Caki2 (cell line): ENCODE results near the gene PIP5K1A. TPM values are rescaled to one million over a fixed set of nuclear protein-coding genes. Genes with fewer than 3 reads are reported as not detected.
"Not testable (repeated sequence)": the region's sequence is repeated elsewhere in the genome, so short reads cannot be mapped to it uniquely, and the experiment has no call there.

Source experiments
- DNase-seq: peaks from one replicate; pipeline ENCODE4 v3.0.0-alpha.2; 2015; ENCODE audit warnings: low read depth
- in situ Hi-C: cut with HindIII; loops from 2 replicates; pipeline ENCODE4 v1.10.0; 2016; ENCODE audit warnings: low sequenced_read_pairs, low pct_unique_long_range_greater_than_20kb, mixed read lengths
- total RNA-seq: library from RNA; depleted of rRNA; stranded (reverse); fragments of >200 nt; shearing (Covaris generic); gene quantifications from 2 replicates; pipeline ENCODE4 v1.2.3, GENCODE V29; 2014; ENCODE audit warnings: low replicate concordance

Gene PIP5K1A
- total RNA-seq, 1 experiment from 2014 or later: 14.0 TPM

DNA sequence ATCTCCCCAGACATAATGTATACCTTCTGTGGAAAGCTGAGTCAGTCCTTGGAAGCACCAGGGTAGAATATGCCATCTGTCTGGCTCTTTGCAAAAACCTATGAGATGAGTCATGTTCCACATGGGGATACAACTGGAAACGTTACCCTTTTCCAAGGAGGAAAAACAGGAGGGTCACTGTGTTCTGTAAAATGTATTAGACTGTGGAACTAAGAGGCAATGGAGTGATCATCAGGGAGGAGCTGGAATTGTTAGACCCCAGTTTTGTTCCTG lies 40.1 kb downstream of the PIP5K1A start:
- peak; percentile 36 for DNase-seq
- in situ Hi-C loops: no loop called here

DNA sequence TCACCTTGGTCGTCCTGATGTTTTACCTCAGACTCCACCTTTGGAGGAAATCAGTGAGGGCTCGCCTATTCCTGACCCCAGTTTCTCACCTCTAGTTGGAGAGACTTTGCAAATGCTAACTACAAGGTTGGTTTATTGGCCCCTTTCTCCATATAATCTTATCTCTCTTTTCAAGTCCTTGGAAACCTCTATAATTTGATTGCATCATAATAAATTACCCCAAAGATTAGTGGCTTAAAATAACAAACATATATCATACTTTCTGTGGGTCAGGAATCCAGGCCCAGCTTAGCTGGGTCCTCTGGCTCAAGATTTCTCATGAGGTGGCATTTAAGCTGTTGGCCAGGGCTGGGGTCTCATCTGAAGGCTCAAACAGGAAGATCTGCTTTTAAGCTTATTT lies 44.1 kb downstream of the PIP5K1A start:
- in situ Hi-C loops: loop anchor here (10.0 kb wide), 1 partner anchor 148 kb away; no protein-coding TSS in a partner anchor
- DNase-seq: no peak

DNA sequence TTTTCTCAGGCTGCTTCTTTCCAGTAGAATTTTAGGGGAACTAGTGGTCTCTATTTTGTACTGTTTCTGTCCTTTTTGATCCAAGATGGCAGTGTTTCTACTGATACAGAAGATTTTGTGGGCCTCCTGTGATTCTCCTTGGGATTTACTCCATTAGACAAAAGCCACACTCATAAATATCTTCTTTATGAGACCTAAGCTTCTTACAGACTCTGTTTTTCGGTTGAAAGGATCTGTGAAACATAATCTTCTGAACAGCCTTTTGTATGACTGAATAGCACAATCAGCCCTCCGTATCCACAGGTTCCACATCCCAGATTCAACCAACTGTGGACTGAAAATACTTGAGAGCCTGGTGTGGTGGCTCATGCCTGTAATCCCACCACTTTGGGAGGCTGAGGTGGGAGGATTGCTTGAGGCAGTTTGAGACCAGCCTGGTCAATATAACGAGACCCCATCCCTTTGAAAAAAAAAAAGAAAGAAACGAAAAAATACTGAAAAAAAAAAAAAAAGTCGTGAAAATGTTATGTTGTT lies 45.4 kb downstream of the PIP5K1A start:
- in situ Hi-C loops: loop anchor here (10.0 kb wide), 1 partner anchor 149 kb away; no protein-coding TSS in a partner anchor
- DNase-seq: no peak

DNA sequence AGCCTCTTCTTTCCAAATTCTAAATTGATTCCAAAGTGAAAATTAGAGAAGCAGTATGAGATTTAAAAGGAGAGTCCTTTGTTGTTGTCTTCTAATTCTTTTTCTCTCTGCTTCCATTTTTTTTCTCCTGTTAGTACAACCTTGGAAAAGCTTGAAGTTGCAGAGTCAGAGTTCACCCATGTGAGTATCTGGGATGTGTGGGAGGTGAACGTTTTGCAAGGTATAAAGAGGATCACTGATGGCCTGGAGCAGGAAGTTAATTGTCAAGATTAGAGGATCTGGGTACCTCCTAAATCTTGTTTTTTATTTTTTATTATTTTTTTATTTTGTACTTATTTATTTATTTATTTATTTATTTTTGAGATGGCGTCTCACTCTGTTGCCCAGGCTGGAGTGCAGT lies 48.4 kb downstream of the PIP5K1A start:
- in situ Hi-C loops: loop anchor here (10.0 kb wide), 1 partner anchor 152 kb away; no protein-coding TSS in a partner anchor
- no peak for DNase-seq

DNA sequence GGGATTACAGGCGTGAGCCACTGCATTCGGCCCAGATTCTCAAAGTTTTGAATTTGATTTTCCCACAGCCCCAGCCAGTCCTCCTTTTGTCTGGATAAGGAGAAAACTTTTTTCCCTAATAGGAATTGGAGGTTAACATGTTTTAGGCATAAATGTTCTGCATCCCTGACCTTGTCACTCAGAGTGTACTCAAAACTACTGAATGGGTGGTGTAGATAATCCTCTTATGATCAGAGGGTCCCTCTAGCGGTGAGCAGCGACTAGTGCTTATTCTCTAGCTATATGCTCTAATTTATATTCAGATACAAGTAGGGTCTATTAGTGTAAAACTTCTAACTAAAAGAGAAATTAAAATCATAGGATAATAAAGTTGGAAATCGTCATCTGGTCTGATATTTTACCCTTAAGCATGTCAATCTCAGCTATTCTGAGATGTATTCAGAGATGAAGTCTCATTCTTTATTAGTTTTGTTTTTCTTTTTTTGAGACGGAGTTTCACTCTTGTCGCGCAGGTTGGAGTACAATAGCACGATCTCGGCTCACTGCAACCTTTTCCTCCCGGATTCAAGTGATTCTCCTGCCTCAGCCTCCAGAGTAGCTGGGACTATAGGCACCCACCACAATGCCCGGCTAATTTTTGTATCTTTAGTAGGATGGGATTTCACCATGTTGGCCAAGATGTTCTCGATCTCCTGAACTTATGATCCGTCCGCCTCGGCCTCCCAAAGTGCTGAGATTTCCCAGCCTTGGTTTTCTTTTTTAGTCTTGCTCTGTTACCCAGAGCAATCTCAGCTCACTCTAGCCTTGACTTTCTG lies 53.5 kb downstream of the PIP5K1A start:
- DNase-seq: peak; percentile 62
- in situ Hi-C loops: no loop called here

DNA sequence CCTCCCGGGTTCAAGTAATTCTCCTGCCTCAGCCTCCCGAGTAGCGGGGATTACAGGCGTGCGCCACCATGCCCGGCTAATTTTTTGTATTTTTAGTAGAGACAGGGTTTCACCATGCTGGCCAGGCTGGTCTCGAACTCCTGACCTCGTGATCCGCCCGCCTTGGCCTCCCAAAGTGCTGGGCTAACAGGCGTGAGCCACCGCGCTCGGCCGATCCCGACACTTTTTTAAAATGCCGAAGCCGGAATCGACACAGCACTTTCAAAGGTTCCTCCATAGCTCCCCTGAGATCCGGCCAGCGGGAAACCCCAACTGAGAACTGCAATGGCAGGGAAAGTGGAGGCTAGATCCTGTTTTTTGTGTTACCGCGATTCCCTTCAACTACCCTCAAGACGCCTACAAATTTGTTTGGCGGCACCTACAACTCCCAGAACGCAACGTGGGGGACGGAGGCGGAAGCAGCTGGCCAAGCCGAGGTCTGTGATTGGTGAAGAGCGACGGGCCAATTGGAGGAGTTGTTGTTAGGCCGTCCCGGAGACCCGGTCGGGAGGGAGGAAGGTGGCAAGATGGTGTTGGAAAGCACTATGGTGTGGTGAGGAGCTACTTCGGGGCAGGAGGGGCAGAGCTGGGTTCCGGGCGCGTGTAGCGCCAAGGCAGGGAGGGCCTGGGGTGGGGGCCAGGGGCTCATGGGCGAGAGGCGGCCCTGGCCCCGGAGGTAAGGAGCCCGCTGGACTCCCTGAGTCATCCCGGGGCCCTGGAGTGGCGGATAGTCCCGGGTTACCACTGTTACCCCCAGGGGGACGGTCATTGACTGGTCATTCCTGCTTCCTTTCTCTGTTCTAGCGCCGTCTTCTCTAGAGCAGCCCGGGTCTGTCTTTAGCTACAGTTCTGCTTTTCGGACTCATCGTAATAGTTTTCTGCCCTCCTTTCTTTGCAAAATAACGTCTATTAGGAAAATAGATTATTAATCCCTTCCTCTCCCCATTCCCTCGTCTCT lies 56.2 kb downstream of the PIP5K1A start, which contains the start of gene PSMD4:
Gene PSMD4 (plus strand): TSS at position 518 of the 997 bp plus-strand sequence. CDS start 49 bp downstream, at position 567.
- in situ Hi-C loops: no loop called here
- peak; percentile 97 for DNase-seq

DNA sequence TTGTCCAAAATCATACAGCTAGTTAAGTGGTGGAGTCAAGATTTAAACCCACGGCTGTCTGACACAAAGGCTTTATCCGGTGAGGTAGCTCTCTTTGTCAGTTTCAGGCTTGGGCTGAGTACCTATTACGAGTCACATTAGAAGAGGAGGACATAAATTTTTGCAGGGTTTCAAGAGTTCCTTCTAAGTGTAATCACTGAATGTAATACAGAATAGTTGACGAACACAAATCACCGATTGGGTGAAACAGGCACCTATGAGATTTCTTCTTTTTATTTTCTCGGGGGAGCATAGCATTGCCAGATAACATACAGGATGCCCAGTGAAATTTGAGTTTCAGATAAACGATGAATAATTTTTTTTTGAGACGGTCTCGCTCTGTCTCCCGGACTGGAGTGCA lies 57.0 kb downstream of the PIP5K1A start:
- in situ Hi-C loops: no loop called here
- peak; percentile 8 for DNase-seq

DNA sequence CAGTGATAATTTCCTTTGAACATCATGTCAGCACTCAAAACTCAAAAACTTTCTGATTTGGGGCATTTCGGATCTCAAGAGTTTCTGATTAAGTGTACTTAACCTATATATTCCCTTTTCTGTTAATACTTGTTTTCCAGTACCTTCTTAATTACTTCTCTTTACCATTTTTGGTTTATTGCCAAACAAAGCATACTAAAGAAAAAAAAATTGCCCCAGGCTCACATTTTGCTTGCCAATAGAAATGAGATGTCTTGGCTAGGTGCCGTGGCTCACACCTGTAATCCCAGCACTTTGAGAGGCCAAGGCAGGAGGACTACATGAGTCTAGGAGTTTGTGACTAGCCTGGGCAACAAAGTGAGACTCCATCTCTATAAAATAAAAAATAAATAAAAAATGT lies 61.0 kb downstream of the PIP5K1A start:
- in situ Hi-C loops: no loop called here
- no peak for DNase-seq

DNA sequence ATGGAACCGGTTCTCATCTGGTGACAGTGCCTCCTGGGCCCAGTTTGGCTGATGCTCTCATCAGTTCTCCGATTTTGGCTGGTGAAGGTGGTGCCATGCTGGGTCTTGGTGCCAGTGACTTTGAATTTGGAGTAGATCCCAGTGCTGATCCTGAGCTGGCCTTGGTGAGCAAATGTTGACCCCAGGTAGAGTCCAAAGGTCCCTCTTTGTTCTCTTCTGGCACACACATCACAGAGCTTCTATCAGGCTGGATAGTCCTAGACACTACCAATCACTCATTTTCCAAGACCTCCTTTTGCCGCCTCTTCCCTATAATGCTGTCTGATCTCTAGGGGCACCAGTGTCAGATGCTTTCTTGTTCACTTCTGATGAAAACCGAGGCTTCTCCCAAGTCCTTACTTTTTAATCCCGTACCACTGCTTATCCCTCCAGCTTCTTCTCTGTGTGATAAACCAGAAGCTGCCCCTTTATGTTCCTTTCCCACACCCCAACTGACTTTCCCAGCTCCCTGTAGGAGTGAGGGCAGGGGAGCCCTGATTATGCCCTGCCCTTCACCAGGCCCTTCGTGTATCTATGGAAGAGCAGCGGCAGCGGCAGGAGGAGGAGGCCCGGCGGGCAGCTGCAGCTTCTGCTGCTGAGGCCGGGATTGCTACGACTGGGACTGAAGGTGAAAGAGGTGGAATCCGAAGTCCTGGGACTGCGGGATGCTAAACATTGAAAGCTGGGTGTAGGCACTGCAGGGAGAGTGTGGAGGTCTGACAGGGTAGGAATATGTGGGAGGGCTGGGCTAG lies 67.3 kb downstream of the PIP5K1A start:
- no peak for DNase-seq
- in situ Hi-C loops: no loop called here

DNA sequence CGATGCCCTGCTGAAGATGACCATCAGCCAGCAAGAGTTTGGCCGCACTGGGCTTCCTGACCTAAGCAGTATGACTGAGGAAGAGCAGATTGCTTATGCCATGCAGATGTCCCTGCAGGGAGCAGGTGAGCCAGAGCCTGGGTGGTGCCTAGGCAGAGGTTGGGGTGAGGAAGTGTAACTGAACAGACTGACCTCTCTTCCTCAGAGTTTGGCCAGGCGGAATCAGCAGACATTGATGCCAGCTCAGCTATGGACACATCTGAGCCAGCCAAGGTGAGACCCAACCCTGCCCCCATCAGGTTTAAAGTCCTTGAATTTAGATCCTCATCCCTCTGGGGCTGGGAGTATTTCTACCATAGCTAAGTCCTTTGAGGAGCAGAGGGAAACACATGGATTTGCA lies 68.0 kb downstream of the PIP5K1A start:
- no peak for DNase-seq

DNA sequence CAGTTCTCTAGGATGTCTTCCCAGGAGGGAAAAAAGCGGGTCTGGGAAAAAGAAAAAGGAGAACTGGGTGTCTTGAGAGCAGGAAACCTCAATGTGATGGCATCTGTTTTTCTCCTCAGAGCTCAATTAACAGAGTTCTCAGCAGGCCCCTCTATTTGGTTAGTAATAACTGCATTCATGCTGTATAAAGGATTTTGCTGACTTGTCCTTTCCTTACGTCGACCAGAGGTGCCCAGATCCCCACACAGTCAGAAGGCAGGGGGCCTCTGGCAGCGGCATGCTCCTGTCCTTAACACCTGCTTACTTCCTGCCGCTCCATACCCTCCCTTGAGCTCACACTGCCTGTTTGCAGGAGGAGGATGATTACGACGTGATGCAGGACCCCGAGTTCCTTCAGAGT lies 68.5 kb downstream of the PIP5K1A start:
- no peak for DNase-seq
- in situ Hi-C loops: no loop called here

More for the DNA sequence above, 68.0 kb downstream of the PIP5K1A start:
- in situ Hi-C loops: no loop called here

DNA sequence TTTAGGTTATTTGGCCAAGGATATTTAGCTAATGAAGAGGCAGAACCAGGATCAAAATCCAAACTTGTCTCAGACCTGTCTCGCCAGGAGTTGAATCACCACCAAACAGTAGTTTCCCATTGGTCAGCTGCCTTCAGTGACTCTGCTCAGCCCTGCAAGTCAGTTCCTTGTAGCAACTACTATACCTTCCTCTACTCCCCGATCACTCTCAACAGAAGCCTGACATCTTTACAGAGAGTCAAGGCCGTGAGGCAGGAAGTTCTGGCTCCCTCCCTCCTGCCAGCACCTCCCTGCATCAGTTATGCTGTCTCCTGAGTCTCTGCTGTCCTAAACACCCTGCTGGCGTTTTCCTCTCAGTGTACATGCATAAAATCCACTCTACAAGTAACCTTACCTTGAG lies 69.4 kb downstream of the PIP5K1A start:
- DNase-seq: no peak
- in situ Hi-C loops: no loop called here

DNA sequence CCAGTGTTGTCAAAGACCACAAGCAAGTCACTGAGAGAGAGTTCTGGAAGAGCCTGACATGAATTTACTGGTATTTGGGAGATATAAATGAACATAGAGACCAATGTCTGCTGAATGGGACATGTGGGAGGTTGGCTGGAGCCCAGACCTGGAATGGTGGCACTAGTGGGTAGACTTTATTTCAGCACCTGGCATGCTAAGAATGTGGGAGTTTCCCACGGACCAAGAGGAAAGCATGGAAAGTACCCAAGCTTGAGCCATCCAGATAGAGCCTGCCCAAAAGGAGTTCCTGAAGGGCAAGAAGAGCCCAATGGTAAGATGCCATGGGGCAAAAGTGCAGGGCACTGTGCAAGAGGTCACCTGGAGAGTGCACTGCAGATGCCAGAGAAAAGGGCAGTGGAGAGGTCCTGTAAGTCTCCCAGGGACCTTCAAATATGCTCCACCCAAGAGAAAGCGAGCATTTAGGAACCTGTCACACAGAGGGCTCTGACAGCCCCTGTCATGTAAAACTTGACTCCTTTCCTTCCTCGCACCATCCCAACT lies 75.6 kb downstream of the PIP5K1A start:
- no peak for DNase-seq

DNA sequence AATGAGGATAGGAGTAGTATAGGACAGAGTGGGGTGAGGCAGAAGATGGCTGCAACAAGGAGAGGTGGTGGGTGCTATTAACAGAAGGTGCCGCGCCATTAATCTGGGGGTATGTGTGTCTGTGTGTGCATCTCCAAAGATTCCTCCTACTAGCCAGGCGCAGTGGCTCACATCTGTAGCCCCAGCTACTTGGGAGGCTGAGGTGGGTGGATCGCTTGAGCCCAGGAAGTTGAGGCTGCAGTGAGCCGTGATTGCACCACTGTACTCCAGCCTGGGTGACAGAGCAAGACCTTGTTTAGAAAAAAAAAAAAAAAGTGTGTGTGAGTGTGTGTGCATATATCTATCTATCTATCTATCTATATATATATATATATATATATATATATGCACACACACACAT lies 77.0 kb downstream of the PIP5K1A start:
- in situ Hi-C loops: not testable (repeated sequence)

More for the DNA sequence above, 75.6 kb downstream of the PIP5K1A start:
- in situ Hi-C loops: no loop called here

DNA sequence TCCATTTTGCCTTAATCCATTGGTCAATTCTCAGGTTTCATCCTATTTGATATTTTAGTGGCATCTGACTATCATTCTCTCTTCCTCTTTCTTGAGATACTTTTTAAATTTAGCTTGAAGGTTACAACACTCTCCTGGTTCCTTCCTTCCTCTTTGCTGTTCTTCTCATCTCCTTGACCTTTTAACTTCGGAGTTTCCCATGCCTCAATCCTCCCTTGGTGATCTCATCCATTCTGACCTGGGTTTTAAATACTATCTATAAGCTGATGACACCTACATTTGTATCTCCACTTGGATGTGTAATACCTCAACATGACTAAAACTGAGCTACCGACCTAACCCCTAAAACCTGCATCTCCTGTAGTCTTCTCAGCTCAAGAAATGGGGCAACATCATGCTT lies 78.9 kb downstream of the PIP5K1A start:
- in situ Hi-C loops: no loop called here
- no peak for DNase-seq

More for the DNA sequence above, 77.0 kb downstream of the PIP5K1A start:
- DNase-seq: not testable (repeated sequence)

DNA sequence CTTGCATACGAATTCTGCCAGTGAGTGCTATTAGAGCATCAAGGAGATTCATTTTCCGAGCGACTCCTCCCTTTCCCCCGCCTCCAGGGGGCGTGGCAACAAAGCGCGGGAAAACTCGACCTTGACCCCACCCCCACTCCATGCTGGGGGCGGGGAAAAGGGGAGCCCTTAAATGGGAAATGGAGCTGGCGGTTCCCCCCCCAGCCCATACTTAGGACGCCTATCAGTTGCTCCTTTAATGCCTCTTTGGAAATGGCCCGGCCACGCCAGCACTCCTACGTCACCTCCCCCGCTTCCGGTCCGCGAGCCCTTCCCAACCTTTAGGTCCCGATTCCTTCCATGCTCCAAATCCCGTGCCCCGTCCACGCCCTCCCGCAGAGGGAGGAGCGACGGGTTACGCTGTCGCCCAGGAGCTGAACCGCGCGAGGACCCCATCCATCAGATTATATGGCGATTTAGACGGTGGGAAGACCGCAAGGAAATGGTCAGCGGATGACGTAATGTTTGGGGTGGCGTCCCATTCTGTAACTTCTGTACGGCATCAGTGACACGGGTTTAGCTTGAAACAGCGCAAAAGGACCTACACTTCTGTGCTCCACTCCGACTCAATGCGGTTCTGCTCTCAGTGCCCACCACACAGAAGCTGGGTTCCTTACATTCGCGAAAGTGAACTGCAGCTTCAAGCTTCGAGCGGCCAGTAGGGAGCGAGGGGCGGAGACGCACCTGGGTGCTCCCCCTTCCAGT lies 83.0 kb downstream of the PIP5K1A start:
- in situ Hi-C loops: no loop called here
- peak; percentile 99 for DNase-seq
